Endothelial cell of umbilical vein (primary cell): ENCODE results near the gene KCNMA1. TPM values are rescaled to one million over a fixed set of nuclear protein-coding genes. Genes with fewer than 3 reads are reported as not detected.

Experiments used
- BruUV-seq: library from RNA; stranded (reverse); fragments of 400-500 nt; replicated peaks from 2 replicates; lab custom pipeline; 2021; lab: Mats Ljungman, UMichigan
- CTCF ChIA-PET: fragments of 300-600, 350-600 bp; sonication (Branson Sonifier 250); formaldehyde crosslinking; loops from one replicate; lab custom pipeline; 2021; ENCODE audit warnings: antibody characterized with exemption, inconsistent platforms; lab: Charles Lee
- POLR2A ChIA-PET: fragments of 300-600, 350-600 bp; sonication (Branson Sonifier 250); formaldehyde crosslinking; loops from one replicate; lab custom pipeline; 2021; ENCODE audit warnings: antibody characterized with exemption, inconsistent platforms; lab: Charles Lee
- DNase-seq: peaks from one replicate; pipeline ENCODE4 v3.0.0-alpha.2; 2011; ENCODE audit warnings: low read depth, low spot score
- FAIRE-seq: peaks from 2 replicates; lab custom pipeline; 2011; peaks lifted over from hg19 to GRCh38; lab: Jason Lieb, UNC
- H2AFZ ChIP-seq: 2 replicates; pipeline ENCODE4 v1.6.0; 2012; ENCODE audit warnings: low read depth, low read length, control low read depth, inconsistent platforms
- H3K27ac ChIP-seq: 2 replicates; pipeline ENCODE4 v1.5.1; 2011; ENCODE audit warnings: low read depth, mild to moderate bottlenecking, control low read depth, low read length, moderate library complexity; ENCODE audit not compliant: insufficient read depth
- H3K27me3 ChIP-seq, 2 experiments: 2 replicates each; pipeline versions ENCODE4 v1.6.0 to v1.6.1; 2011; ENCODE audit warnings: low read length in 2 of 2, mixed read lengths in 1 of 2; ENCODE audit not compliant: control insufficient read depth in 2 of 2, insufficient read depth in 2 of 2
- H3K36me3 ChIP-seq, 2 experiments: 2 replicates in 1 of 2; 3 replicates in 1 of 2; pipeline ENCODE4 v1.5.1; 2011; ENCODE audit warnings: low read length in 2 of 2, mild to moderate bottlenecking in 1 of 2, moderate library complexity in 1 of 2; ENCODE audit not compliant: control insufficient read depth in 2 of 2, insufficient read depth in 2 of 2; ENCODE audit errors: extremely low read depth in 1 of 2
- H3K4me1 ChIP-seq: 3 replicates; pipeline ENCODE4 v1.5.1; 2011; ENCODE audit warnings: mild to moderate bottlenecking, low read length; ENCODE audit not compliant: control insufficient read depth, insufficient read depth; ENCODE audit errors: extremely low read depth
- H3K4me2 ChIP-seq: 2 replicates; pipeline ENCODE4 v1.6.1; 2011; ENCODE audit warnings: low read length, control low read depth, mixed read lengths; ENCODE audit not compliant: insufficient read depth
- H3K4me3 ChIP-seq, 3 experiments: fragments of 200-600 bp in 1 of 3; sonication (generic), shearing (Covaris generic) in 1 of 3; replicated peaks in 1 of 3; 2 replicates each; pipeline ENCODE4 v1.5.1; 2011 to 2016; ENCODE audit warnings: control low read depth in 3 of 3, low read length in 3 of 3, mild to moderate bottlenecking in 2 of 3, inconsistent platforms in 1 of 3, low read depth in 1 of 3, moderate library complexity in 1 of 3; ENCODE audit not compliant: insufficient read depth in 1 of 3
- H3K79me2 ChIP-seq: 2 replicates; pipeline ENCODE4 v1.6.0; 2012; ENCODE audit warnings: low read length, inconsistent platforms; ENCODE audit not compliant: control insufficient read depth, insufficient read depth
- H3K9ac ChIP-seq: replicated peaks from 2 replicates; pipeline ENCODE3; 2011; ENCODE audit warnings: low read length, control low read depth; ENCODE audit not compliant: insufficient read depth; ENCODE audit errors: extremely low read depth
- H3K9me1 ChIP-seq: replicated peaks from 3 replicates; pipeline ENCODE4 v1.6.0; 2011; ENCODE audit warnings: mild to moderate bottlenecking, low read length; ENCODE audit not compliant: control insufficient read depth, insufficient read depth; ENCODE audit errors: extremely low read depth
- H3K9me3 ChIP-seq: replicated peaks from 2 replicates; pipeline ENCODE4 v1.5.1; 2012; ENCODE audit warnings: low read length, inconsistent platforms; ENCODE audit not compliant: control insufficient read depth, insufficient read depth
- H4K20me1 ChIP-seq: replicated peaks from 2 replicates; pipeline ENCODE3; 2011; ENCODE audit warnings: mild to moderate bottlenecking, low read length; ENCODE audit not compliant: control insufficient read depth, insufficient read depth; ENCODE audit errors: extremely low read depth
- FOS ChIP-seq: IDR thresholded peaks from 2 replicates; pipeline ENCODE4 v1.6.1; 2011; ENCODE audit warnings: mild to moderate bottlenecking, low read length, moderate library complexity, borderline replicate concordance; ENCODE audit not compliant: insufficient read depth
- JUN ChIP-seq: IDR thresholded peaks from 2 replicates; pipeline ENCODE4 v1.6.1; 2011; ENCODE audit warnings: borderline replicate concordance, low read depth; ENCODE audit not compliant: insufficient read length, insufficient read depth
- POLR2AphosphoS5 ChIP-seq: IDR thresholded peaks from 2 replicates; pipeline ENCODE4 v1.6.1; 2012; ENCODE audit warnings: low read depth, mild to moderate bottlenecking, control low read depth, low read length, moderate library complexity; ENCODE audit not compliant: insufficient read depth
- dilution Hi-C: fragments of 300-500 bp; cut with MboI; formaldehyde crosslinking; loops from one replicate; pipeline ENCODE4 v1.15.0; 2019; ENCODE audit warnings: low sequenced_read_pairs; ENCODE audit not compliant: extremely low pct_ligation_motif_present
- intact Hi-C: fragments of 100-400 bp; cut with micrococcal nuclease; formaldehyde crosslinking; loops from one replicate; pipeline ENCODE4 v1.10.0; 2022
- polyA plus RNA-seq, 4 experiments: library from polyadenylated mRNA; depleted of rRNA in 3 of 4; stranded (reverse) in 3 of 4; unstranded in 1 of 4; fragments of >200 nt; gene quantifications; 2 replicates each; pipeline versions ENCODE4 v1.2.1 to v1.2.3, GENCODE V29; 2011 to 2012; ENCODE audit warnings: missing spikeins in 1 of 4
- total RNA-seq: library from RNA; stranded (reverse); gene quantifications from 2 replicates; pipeline ENCODE4 v1.2.3, GENCODE V29; 2021
- TF ChIP-seq, protein P1 (sequence below): IDR thresholded peaks from 2 replicates; pipeline ENCODE4 v1.6.1; 2011; ENCODE audit not compliant: insufficient read depth, insufficient read length

The KCNMA1 gene
- total and polyA plus RNA-seq, 2 donors (not counting 3 experiments of a cell fraction or from before 2014, with no cell fraction given): 0.10 to 0.82 TPM

DNA sequence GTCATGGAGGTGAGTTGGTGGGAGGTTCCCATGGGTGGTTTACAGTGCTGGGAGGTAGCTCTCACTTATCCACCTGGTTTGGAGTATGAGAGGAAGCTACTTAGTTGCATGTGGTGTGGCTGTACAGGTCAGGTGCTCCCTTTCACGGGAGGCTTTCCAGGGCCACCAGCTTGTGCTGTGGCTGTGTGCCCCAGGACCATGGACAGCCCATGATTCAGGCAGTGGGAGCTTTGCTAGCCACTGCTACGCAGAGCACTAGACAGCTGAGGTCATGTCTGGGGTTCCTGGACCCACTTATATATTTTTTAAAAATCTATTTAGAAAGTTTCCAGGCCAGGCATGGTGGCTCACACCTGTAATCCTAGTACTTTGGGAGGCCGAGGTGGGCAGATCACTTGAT is 42.5 kb upstream of the KCNMA1 start:
- H3K27ac ChIP-seq: no peak overlapping the region
- H4K20me1 ChIP-seq: no peaks in the 10 kb centered on the region
- dilution Hi-C loops (no loop called here), intact Hi-C loops (no loop called here)
- TF ChIP-seq FOS: no peak
- no peak for TF ChIP-seq POLR2AphosphoS5
- TF ChIP-seq JUN: no peak
- H3K4me2 ChIP-seq: no peak overlapping the region
- H3K27me3 ChIP-seq: peaks cover 0 to 3% of the 10 kb centered on the region in 2 experiments
- no peaks in the 10 kb centered on the region for H3K36me3 ChIP-seq
- CTCF ChIA-PET: interaction anchor here (1.1 to 2.1 kb wide), 4 partner anchors 14 to 31 kb away, joined by 4 to 5 read pairs (median 4); no protein-coding TSS in a partner anchor
- H3K4me1 ChIP-seq: no peaks in the 10 kb centered on the region
- no peak overlapping the region for H2AFZ ChIP-seq
- H3K79me2 ChIP-seq: no peaks in the 10 kb centered on the region
- DNase-seq (no peak), FAIRE-seq (no peak)
- no peaks in the 10 kb centered on the region for H3K9me3 ChIP-seq
- POLR2A ChIA-PET: no interaction called here
- no TSS peak for BruUV-seq
- H3K9me1 ChIP-seq: no peaks in the 10 kb centered on the region
- no peak overlapping the region for H3K4me3 ChIP-seq
- no peak overlapping the region for H3K9ac ChIP-seq

DNA sequence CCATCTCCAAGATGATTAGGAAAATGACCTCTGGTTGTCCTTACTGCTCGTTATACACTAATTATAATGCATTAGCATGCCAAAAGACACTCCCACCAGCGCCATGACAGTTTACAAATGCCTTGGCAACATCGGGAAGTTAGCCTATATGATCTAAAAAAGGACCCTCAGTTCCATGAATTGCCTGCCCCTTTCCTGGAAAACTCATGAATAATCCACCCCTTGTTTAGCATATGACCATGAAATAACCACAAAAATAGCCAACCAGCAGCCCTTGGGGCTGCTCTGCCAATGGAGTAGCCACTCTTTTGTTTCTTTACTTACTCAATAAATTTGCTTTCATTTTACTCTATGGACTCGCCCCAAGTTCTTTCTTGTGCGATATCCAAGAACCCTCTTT is 41.6 kb upstream of the KCNMA1 start:
- Histone ChIP-seq H3K27me3 (peaks cover 0 to 3% of the 10 kb centered on the region in 2 experiments), H3K4me1 (no peaks in the 10 kb centered on the region), H3K79me2 (no peaks in the 10 kb centered on the region), H3K9me3 (no peaks in the 10 kb centered on the region), H3K4me2 (no peak overlapping the region), H3K9me1 (no peaks in the 10 kb centered on the region), H3K4me3 (no peak overlapping the region), H2AFZ (no peak overlapping the region), H3K27ac (no peak overlapping the region), H3K36me3 (no peaks in the 10 kb centered on the region), H3K9ac (no peak overlapping the region), H4K20me1 (no peaks in the 10 kb centered on the region)
- ChIA-PET POLR2A (no interaction called here), CTCF (no interaction called here)
- no peak for TF ChIP-seq POLR2AphosphoS5
- TF ChIP-seq, protein P1, sequence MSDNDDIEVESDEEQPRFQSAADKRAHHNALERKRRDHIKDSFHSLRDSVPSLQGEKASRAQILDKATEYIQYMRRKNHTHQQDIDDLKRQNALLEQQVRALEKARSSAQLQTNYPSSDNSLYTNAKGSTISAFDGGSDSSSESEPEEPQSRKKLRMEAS: no peak
- intact Hi-C loops (no loop called here), dilution Hi-C loops (no loop called here)
- no TSS peak for BruUV-seq
- DNase-seq: no peak
- FAIRE-seq: no peak
